ENCODE measurements around the gene NFATC3. TPM values are rescaled to one million over a fixed set of nuclear protein-coding genes. Genes with fewer than 3 reads are reported as not detected.

Gene NFATC3
- total and polyA plus RNA-seq, 2 of the 8 experiments (the other 6 are each of a cell fraction or from before 2014, with no cell fraction given) = 17.6 to 34.5 TPM

DNA sequence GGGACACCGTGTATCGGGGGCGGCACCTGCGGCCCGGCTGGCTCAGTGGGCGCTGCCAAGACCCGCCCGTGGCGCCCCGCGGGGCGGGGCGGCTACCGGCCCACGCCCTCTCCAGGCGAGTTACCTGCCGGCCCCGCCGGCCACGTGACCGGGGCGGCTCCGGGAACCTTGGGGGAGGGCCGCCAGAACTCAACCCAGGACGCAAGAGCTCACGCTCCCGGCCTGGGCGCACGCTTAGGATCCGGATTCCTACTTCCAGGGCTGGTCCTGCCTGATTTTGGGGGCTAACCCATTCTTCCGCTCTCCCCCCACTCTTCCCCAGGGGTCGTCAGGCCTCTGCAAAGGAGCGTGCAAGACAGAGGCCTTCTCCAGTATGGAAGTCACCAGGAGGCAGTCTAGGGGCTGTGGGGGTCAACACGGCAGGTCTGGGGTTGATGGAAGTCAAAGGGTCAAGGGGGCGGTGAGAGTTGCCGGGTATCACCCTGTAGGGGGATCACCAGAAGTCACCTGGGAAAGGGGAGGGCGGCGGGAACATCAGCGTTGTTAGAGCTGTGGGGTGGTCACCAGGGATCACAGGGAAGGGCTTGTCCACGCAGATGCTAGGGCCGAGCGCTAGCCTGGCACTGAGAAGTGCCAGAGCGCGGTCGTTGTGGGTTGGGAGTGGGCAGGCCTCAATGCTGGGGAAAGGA lies 151.1 kb downstream of the NFATC3 start (continued):
- TF ChIP-seq MAFK (IDR thresholded peaks at IDR 0.05; ENCODE audit: low read depth, low read length) (no peak), BACH1 (IDR thresholded peaks at IDR 0.05; ENCODE audit: low read length) (0 out of 2 replicates have a peak, but pooled peaks have one; percentile 45), ASH2L (IDR thresholded peaks at IDR 0.05; ENCODE audit: low read length) (no peak), CREB1 (IDR thresholded peaks at IDR 0.05) (no peak), RFX5 (IDR thresholded peaks at IDR 0.05; ENCODE audit: borderline replicate concordance, low read depth, low read length) (no peak), FOSL1 (IDR thresholded peaks at IDR 0.05; ENCODE audit: insufficient read depth, low read depth, low read length) (no peak)
- TF ChIP-seq, protein P1, sequence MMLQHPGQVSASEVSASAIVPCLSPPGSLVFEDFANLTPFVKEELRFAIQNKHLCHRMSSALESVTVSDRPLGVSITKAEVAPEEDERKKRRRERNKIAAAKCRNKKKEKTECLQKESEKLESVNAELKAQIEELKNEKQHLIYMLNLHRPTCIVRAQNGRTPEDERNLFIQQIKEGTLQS (IDR thresholded peaks at IDR 0.05; ENCODE audit: insufficient read depth, low read depth, low read length) = peak; percentile 71; the same call in 1 of the 2 replicates
- TF ChIP-seq, protein P2, sequence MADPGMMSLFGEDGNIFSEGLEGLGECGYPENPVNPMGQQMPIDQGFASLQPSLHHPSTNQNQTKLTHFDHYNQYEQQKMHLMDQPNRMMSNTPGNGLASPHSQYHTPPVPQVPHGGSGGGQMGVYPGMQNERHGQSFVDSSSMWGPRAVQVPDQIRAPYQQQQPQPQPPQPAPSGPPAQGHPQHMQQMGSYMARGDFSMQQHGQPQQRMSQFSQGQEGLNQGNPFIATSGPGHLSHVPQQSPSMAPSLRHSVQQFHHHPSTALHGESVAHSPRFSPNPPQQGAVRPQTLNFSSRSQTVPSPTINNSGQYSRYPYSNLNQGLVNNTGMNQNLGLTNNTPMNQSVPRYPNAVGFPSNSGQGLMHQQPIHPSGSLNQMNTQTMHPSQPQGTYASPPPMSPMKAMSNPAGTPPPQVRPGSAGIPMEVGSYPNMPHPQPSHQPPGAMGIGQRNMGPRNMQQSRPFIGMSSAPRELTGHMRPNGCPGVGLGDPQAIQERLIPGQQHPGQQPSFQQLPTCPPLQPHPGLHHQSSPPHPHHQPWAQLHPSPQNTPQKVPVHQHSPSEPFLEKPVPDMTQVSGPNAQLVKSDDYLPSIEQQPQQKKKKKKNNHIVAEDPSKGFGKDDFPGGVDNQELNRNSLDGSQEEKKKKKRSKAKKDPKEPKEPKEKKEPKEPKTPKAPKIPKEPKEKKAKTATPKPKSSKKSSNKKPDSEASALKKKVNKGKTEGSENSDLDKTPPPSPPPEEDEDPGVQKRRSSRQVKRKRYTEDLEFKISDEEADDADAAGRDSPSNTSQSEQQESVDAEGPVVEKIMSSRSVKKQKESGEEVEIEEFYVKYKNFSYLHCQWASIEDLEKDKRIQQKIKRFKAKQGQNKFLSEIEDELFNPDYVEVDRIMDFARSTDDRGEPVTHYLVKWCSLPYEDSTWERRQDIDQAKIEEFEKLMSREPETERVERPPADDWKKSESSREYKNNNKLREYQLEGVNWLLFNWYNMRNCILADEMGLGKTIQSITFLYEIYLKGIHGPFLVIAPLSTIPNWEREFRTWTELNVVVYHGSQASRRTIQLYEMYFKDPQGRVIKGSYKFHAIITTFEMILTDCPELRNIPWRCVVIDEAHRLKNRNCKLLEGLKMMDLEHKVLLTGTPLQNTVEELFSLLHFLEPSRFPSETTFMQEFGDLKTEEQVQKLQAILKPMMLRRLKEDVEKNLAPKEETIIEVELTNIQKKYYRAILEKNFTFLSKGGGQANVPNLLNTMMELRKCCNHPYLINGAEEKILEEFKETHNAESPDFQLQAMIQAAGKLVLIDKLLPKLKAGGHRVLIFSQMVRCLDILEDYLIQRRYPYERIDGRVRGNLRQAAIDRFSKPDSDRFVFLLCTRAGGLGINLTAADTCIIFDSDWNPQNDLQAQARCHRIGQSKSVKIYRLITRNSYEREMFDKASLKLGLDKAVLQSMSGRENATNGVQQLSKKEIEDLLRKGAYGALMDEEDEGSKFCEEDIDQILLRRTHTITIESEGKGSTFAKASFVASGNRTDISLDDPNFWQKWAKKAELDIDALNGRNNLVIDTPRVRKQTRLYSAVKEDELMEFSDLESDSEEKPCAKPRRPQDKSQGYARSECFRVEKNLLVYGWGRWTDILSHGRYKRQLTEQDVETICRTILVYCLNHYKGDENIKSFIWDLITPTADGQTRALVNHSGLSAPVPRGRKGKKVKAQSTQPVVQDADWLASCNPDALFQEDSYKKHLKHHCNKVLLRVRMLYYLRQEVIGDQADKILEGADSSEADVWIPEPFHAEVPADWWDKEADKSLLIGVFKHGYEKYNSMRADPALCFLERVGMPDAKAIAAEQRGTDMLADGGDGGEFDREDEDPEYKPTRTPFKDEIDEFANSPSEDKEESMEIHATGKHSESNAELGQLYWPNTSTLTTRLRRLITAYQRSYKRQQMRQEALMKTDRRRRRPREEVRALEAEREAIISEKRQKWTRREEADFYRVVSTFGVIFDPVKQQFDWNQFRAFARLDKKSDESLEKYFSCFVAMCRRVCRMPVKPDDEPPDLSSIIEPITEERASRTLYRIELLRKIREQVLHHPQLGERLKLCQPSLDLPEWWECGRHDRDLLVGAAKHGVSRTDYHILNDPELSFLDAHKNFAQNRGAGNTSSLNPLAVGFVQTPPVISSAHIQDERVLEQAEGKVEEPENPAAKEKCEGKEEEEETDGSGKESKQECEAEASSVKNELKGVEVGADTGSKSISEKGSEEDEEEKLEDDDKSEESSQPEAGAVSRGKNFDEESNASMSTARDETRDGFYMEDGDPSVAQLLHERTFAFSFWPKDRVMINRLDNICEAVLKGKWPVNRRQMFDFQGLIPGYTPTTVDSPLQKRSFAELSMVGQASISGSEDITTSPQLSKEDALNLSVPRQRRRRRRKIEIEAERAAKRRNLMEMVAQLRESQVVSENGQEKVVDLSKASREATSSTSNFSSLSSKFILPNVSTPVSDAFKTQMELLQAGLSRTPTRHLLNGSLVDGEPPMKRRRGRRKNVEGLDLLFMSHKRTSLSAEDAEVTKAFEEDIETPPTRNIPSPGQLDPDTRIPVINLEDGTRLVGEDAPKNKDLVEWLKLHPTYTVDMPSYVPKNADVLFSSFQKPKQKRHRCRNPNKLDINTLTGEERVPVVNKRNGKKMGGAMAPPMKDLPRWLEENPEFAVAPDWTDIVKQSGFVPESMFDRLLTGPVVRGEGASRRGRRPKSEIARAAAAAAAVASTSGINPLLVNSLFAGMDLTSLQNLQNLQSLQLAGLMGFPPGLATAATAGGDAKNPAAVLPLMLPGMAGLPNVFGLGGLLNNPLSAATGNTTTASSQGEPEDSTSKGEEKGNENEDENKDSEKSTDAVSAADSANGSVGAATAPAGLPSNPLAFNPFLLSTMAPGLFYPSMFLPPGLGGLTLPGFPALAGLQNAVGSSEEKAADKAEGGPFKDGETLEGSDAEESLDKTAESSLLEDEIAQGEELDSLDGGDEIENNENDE (IDR thresholded peaks at IDR 0.05; ENCODE audit: insufficient replicate concordance, low read length) = no peak

Measured in H1 (cell line).